SK-N-MC (cell line): ENCODE measurements around the gene CD59.

Experiments
- DNase-seq: peaks from one replicate; pipeline ENCODE4 v3.0.0-alpha.2; 2011; ENCODE audit warnings: low read depth, low spot score
- H3K27ac ChIP-seq: fragments of 200-600 bp; sonication (generic); 2 replicates; pipeline ENCODE4 v1.5.1; 2016; ENCODE audit warnings: mixed run types
- H3K36me3 ChIP-seq: fragments of 200-600 bp; sonication (generic); 2 replicates; pipeline ENCODE4 v1.6.1; 2017; ENCODE audit warnings: antibody characterized with exemption, low read length, mixed read lengths; ENCODE audit not compliant: insufficient read depth
- H3K4me3 ChIP-seq: fragments of 200-600 bp; sonication (generic); 2 replicates; pipeline ENCODE4 v1.5.1; 2016
- H3K9ac ChIP-seq: fragments of 200-600 bp; sonication (generic); 2 replicates; pipeline ENCODE4 v1.8.0; 2017; ENCODE audit warnings: mixed run types, mixed read lengths; ENCODE audit not compliant: insufficient read length
- H3K9me3 ChIP-seq: fragments of 200-600 bp; sonication (generic); 2 replicates; pipeline ENCODE4 v1.6.1; 2017; ENCODE audit warnings: low read depth, mild to moderate bottlenecking, antibody characterized with exemption, low read length, moderate library complexity, mixed read lengths
- EZH2 ChIP-seq: fragments of 200-600 bp; sonication (generic); IDR thresholded peaks from one replicate; pipeline ENCODE4 v1.6.1; 2017; ENCODE audit warnings: antibody characterized with exemption
- FOXP2 ChIP-seq: optimal IDR thresholded peaks from 2 replicates; pipeline ENCODE3; 2011; ENCODE audit warnings: mild to moderate bottlenecking, moderate library complexity; ENCODE audit not compliant: insufficient read depth; ENCODE audit errors: extremely low read length, control extremely low read depth
- POLR2AphosphoS5 ChIP-seq: IDR thresholded peaks from 2 replicates; pipeline ENCODE4 v1.6.1; 2012; ENCODE audit warnings: mild to moderate bottlenecking, low read depth, low read length, borderline replicate concordance

CD59 gene

GRCh38 chr11:33703788-33704187 is 32.4 kb downstream of the CD59 start:
- no peak overlapping the region for H3K9ac ChIP-seq
- TF ChIP-seq POLR2AphosphoS5 (no peak), FOXP2 (no peak), EZH2 (no peak)
- H3K27ac ChIP-seq = no peak overlapping the region
- no peak overlapping the region for H3K4me3 ChIP-seq
- no peak for DNase-seq
- H3K36me3 ChIP-seq = no peaks in the 10 kb centered on the region; the same call in 1 of the 2 replicates
- H3K9me3 ChIP-seq = no peaks in the 10 kb centered on the region

GRCh38 chr11:33703234-33703633 is 33.0 kb downstream of the CD59 start:
- H3K9ac ChIP-seq = no peak overlapping the region
- no peaks in the 10 kb centered on the region for H3K9me3 ChIP-seq
- H3K4me3 ChIP-seq = no peak overlapping the region
- H3K36me3 ChIP-seq = no peaks in the 10 kb centered on the region
- H3K27ac ChIP-seq = no peak overlapping the region
- TF ChIP-seq EZH2 (no peak), POLR2AphosphoS5 (no peak), FOXP2 (no peak)
- DNase-seq = no peak

GRCh38 chr11:33701302-33702230 is 34.7 kb downstream of the CD59 start:
- H3K27ac ChIP-seq = peak overlapping the region; percentile 82
- no peaks in the 10 kb centered on the region for H3K9me3 ChIP-seq
- peak overlapping the region; percentile 68 for H3K9ac ChIP-seq
- TF ChIP-seq FOXP2 (no peak), POLR2AphosphoS5 (no peak), EZH2 (no peak)
- H3K36me3 ChIP-seq = no peaks in the 10 kb centered on the region
- peak overlapping the region; percentile 75 for H3K4me3 ChIP-seq
- DNase-seq = no peak

- TF ChIP-seq FOXP2 (no peak), POLR2AphosphoS5 (peak; percentile 83), EZH2 (no peak)
- H3K9me3 ChIP-seq = no peaks in the 10 kb centered on the region
- peak; percentile 62 for DNase-seq
- H3K9ac ChIP-seq = peak within 1 kb of the TSS; percentile 68
- H3K27ac ChIP-seq = peak within 1 kb of the TSS; percentile 82
- H3K4me3 ChIP-seq = peak within 1 kb of the TSS; percentile 75
- H3K36me3 ChIP-seq = no peaks in the 10 kb centered on the region
Measured at GRCh38 chr11:33700502-33701271, 35.5 kb downstream of the CD59 start, which contains the start of gene C11orf91. Gene C11orf91, minus strand, starts transcription at chr11:33700826. Its CDS starts 86 bp downstream, at chr11:33700740.

GRCh38 chr11:33700063-33700501 is 36.1 kb downstream of the CD59 start:
- no peaks in the 10 kb centered on the region for H3K9me3 ChIP-seq
- H3K36me3 ChIP-seq = no peaks in the 10 kb centered on the region
- DNase-seq = no peak
- no peak for TF ChIP-seq FOXP2
- TF ChIP-seq EZH2 = no peak
- TF ChIP-seq POLR2AphosphoS5 = no peak
- H3K27ac ChIP-seq = no peak overlapping the region
- no peak overlapping the region for H3K9ac ChIP-seq
- peak overlapping the region; percentile 75 for H3K4me3 ChIP-seq

GRCh38 chr11:33699515-33700062 is 36.6 kb downstream of the CD59 start:
- Histone ChIP-seq H3K27ac (no peak overlapping the region), H3K36me3 (no peaks in the 10 kb centered on the region), H3K4me3 (no peak overlapping the region), H3K9me3 (no peaks in the 10 kb centered on the region), H3K9ac (no peak overlapping the region)
- DNase-seq = no peak
- TF ChIP-seq EZH2 (no peak), POLR2AphosphoS5 (no peak), FOXP2 (no peak)

- no peak overlapping the region for H3K9ac ChIP-seq
- H3K27ac ChIP-seq = no peak overlapping the region
- no peak for DNase-seq
- no peaks in the 10 kb centered on the region for H3K9me3 ChIP-seq
- TF ChIP-seq FOXP2 (no peak), EZH2 (no peak), POLR2AphosphoS5 (no peak)
- H3K36me3 ChIP-seq = no peaks in the 10 kb centered on the region
- no peak overlapping the region for H3K4me3 ChIP-seq
Measured at GRCh38 chr11:33698921-33699320, 37.3 kb downstream of the CD59 start.

GRCh38 chr11:33697997-33698396 is 38.2 kb downstream of the CD59 start:
- H3K36me3 ChIP-seq = no peaks in the 10 kb centered on the region
- DNase-seq = no peak
- no peak overlapping the region for H3K9ac ChIP-seq
- H3K4me3 ChIP-seq = no peak overlapping the region
- TF ChIP-seq POLR2AphosphoS5 (no peak), FOXP2 (no peak), EZH2 (no peak)
- H3K9me3 ChIP-seq = no peaks in the 10 kb centered on the region
- H3K27ac ChIP-seq = no peak overlapping the region
